Activated CD8-positive, alpha-beta memory T cell treated with anti-CD3 and anti-CD28 coated beads, Interleukin-2, amount 50 U/mL, for 24 hours (primary cell): ENCODE results near the gene ZSWIM6.

Experiments used
- DNase-seq: peaks from one replicate; pipeline ENCODE4 v3.0.0-alpha.2; 2020; ENCODE audit errors: extremely low read depth

The ZSWIM6 gene

GRCh38 chr5:61591859-61592258 is 259.8 kb downstream of the ZSWIM6 start:
- no peak for DNase-seq

GRCh38 chr5:61595426-61595825 is 263.4 kb downstream of the ZSWIM6 start:
- DNase-seq = no peak
